Panc1 (cell line): ENCODE data around the gene CACNA1C.

Experiments used
- REST ChIP-seq, 2 experiments: IDR thresholded peaks; 2 replicates each; pipeline ENCODE4 v1.6.1; 2011 to 2012; ENCODE audit warnings: low read depth in 2 of 2, control low read depth in 1 of 2, low read length in 1 of 2, mild to moderate bottlenecking in 1 of 2, moderate library complexity in 1 of 2; ENCODE audit not compliant: insufficient read depth in 1 of 2
- SIN3A ChIP-seq: IDR thresholded peaks from 2 replicates; pipeline ENCODE4 v1.6.1; 2012; ENCODE audit warnings: low read depth, mild to moderate bottlenecking, low read length, moderate library complexity, borderline replicate concordance; ENCODE audit not compliant: insufficient read depth
- TCF7L2 ChIP-seq: IDR thresholded peaks from 2 replicates; pipeline ENCODE4 v1.6.1; 2011; ENCODE audit warnings: mild to moderate bottlenecking, low read depth, low read length, inconsistent platforms
- TF ChIP-seq, protein P1 (sequence below): fragments of 450-650 bp; IDR thresholded peaks from 2 replicates; pipeline ENCODE4 v1.5.1; 2017; ENCODE audit warnings: mild to moderate bottlenecking

- TF ChIP-seq, protein P1, sequence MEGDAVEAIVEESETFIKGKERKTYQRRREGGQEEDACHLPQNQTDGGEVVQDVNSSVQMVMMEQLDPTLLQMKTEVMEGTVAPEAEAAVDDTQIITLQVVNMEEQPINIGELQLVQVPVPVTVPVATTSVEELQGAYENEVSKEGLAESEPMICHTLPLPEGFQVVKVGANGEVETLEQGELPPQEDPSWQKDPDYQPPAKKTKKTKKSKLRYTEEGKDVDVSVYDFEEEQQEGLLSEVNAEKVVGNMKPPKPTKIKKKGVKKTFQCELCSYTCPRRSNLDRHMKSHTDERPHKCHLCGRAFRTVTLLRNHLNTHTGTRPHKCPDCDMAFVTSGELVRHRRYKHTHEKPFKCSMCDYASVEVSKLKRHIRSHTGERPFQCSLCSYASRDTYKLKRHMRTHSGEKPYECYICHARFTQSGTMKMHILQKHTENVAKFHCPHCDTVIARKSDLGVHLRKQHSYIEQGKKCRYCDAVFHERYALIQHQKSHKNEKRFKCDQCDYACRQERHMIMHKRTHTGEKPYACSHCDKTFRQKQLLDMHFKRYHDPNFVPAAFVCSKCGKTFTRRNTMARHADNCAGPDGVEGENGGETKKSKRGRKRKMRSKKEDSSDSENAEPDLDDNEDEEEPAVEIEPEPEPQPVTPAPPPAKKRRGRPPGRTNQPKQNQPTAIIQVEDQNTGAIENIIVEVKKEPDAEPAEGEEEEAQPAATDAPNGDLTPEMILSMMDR = no peak
- no peak for TF ChIP-seq REST (IDR thresholded peaks at IDR 0.05; ENCODE audit: insufficient read depth in 1 of 2, low read depth in 2 of 2, low read length in 1 of 2)
- no peak for TF ChIP-seq SIN3A
- TF ChIP-seq TCF7L2 = no peak
Measured at GRCh38 chr12:2484141-2484776, 431.5 kb downstream of the CACNA1C start.
